GM23338 (cell line): Measurements from ENCODE around the gene ARHGEF16. TPM values are rescaled to one million over a fixed set of nuclear protein-coding genes. Genes with fewer than 3 reads are reported as not detected.

Experiments
- ATAC-seq: fragments of 200-7000 bp; cut with Tn5 transposase; 3 replicates; pipeline ENCODE4 v1.9.1; 2020
- DNase-seq: peaks from one replicate; pipeline ENCODE4 v3.0.0-alpha.2; 2015; ENCODE audit warnings: low spot score
- H2AFZ ChIP-seq: fragments of 200-600 bp; sonication (generic); 2 replicates; pipeline ENCODE4 v1.8.0; 2016; ENCODE audit warnings: antibody characterized with exemption, mild to moderate bottlenecking, moderate library complexity
- H3F3A ChIP-seq: fragments of 200-600 bp; sonication (generic); replicated peaks from 2 replicates; pipeline ENCODE4 v1.8.0; 2017; ENCODE audit warnings: antibody characterized with exemption, mixed run types, low read depth
- H3K27ac ChIP-seq: fragments of 200-600 bp; sonication (generic); 2 replicates; pipeline ENCODE4 v1.6.1; 2016; ENCODE audit warnings: low read depth
- H3K27me3 ChIP-seq: fragments of 200-600 bp; sonication (generic); 2 replicates; pipeline ENCODE4 v1.8.0; 2016; ENCODE audit warnings: mild to moderate bottlenecking, mixed run types, moderate library complexity; ENCODE audit not compliant: insufficient read depth
- H3K36me3 ChIP-seq: fragments of 200-600 bp; sonication (generic); 2 replicates; pipeline ENCODE4 v1.8.0; 2016; ENCODE audit warnings: mild to moderate bottlenecking; ENCODE audit not compliant: insufficient read depth
- H3K4me1 ChIP-seq: fragments of 200-600 bp; sonication (generic); 2 replicates; pipeline ENCODE4 v1.8.0; 2016; ENCODE audit warnings: mild to moderate bottlenecking, moderate library complexity; ENCODE audit not compliant: insufficient read depth
- H3K4me2 ChIP-seq: fragments of 200-600 bp; sonication (generic); 2 replicates; pipeline ENCODE4 v1.7.1; 2017; ENCODE audit warnings: mixed run types
- H3K4me3 ChIP-seq: fragments of 200-600 bp; sonication (generic); 2 replicates; pipeline ENCODE4 v1.6.1; 2016; ENCODE audit warnings: mixed run types
- H3K79me2 ChIP-seq: fragments of 200-600 bp; sonication (generic); replicated peaks from 2 replicates; pipeline ENCODE4 v1.8.0; 2017; ENCODE audit warnings: mild to moderate bottlenecking; ENCODE audit not compliant: insufficient read depth
- H3K9me2 ChIP-seq: fragments of 200-600 bp; sonication (generic); 2 replicates; pipeline ENCODE4 v1.8.0; 2017; ENCODE audit not compliant: insufficient read depth
- H4K20me1 ChIP-seq: fragments of 200-600 bp; sonication (generic); replicated peaks from 2 replicates; pipeline ENCODE4 v1.8.0; 2017; ENCODE audit warnings: mild to moderate bottlenecking; ENCODE audit not compliant: insufficient read depth
- H3K27ac Mint-ChIP-seq: 2 replicates; pipeline ENCODE4 v1.8.0; 2020; ENCODE audit warnings: inconsistent platforms, mild to moderate bottlenecking, moderate library complexity, mixed read lengths
- H3K27me3 Mint-ChIP-seq: 3 replicates; pipeline ENCODE4 v1.8.0; 2022; ENCODE audit warnings: low read depth, mild to moderate bottlenecking, moderate library complexity, mixed read lengths, inconsistent platforms; ENCODE audit not compliant: insufficient read depth, poor library complexity
- H3K36me3 Mint-ChIP-seq: 3 replicates; pipeline ENCODE4 v1.8.0; 2021; ENCODE audit warnings: low read depth, mild to moderate bottlenecking, inconsistent platforms, moderate library complexity, mixed read lengths
- H3K4me1 Mint-ChIP-seq: 3 replicates; pipeline ENCODE4 v1.8.0; 2020; ENCODE audit warnings: mild to moderate bottlenecking, inconsistent platforms, mixed read lengths
- H3K4me3 Mint-ChIP-seq: 3 replicates; pipeline ENCODE4 v1.8.0; 2021; ENCODE audit warnings: moderate library complexity, mild to moderate bottlenecking, inconsistent platforms, mixed read lengths
- H3K9me3 Mint-ChIP-seq: 3 replicates; pipeline ENCODE4 v1.8.0; 2020; ENCODE audit warnings: moderate library complexity, mild to moderate bottlenecking, inconsistent platforms, mixed read lengths
- CREB1 ChIP-seq: fragments of 250-450 bp; sonication (Bioruptor Pico); IDR thresholded peaks from 2 replicates; pipeline ENCODE4 v1.5.0; 2020; ENCODE audit warnings: low read depth, mild to moderate bottlenecking, moderate library complexity
- CTCF ChIP-seq, 2 experiments: fragments of 200-600 bp in 1 of 2; sonication (generic) in 1 of 2; conservative IDR thresholded peaks; 2 replicates each; pipeline versions ENCODE4 v1.5.1 to v1.6.1; 2016 to 2017; ENCODE audit warnings: antibody characterized with exemption in 2 of 2, low read depth in 2 of 2, mild to moderate bottlenecking in 2 of 2, moderate library complexity in 1 of 2
- ETS1 ChIP-seq: IDR thresholded peaks from 2 replicates; pipeline ENCODE4 v1.6.1; 2016; ENCODE audit warnings: antibody characterized with exemption
- EZH2 ChIP-seq: fragments of 200-600 bp; sonication (generic); IDR thresholded peaks from one replicate; pipeline ENCODE4 v1.8.0; 2017; ENCODE audit warnings: antibody characterized with exemption, mild to moderate bottlenecking, low read depth; ENCODE audit not compliant: unreplicated experiment
- EZH2phosphoT487 ChIP-seq: fragments of 200-600 bp; sonication (generic); IDR thresholded peaks from one replicate; pipeline ENCODE4 v1.8.1; 2018; ENCODE audit warnings: antibody characterized with exemption; ENCODE audit not compliant: unreplicated experiment
- JUNB ChIP-seq: IDR thresholded peaks from one replicate; pipeline ENCODE4 v1.6.1; 2016; ENCODE audit warnings: antibody characterized with exemption; ENCODE audit not compliant: unreplicated experiment
- NANOG ChIP-seq: IDR thresholded peaks from 2 replicates; pipeline ENCODE4 v1.6.1; 2016; ENCODE audit warnings: antibody characterized with exemption, borderline replicate concordance
- POLR2AphosphoS5 ChIP-seq: IDR thresholded peaks from 2 replicates; pipeline ENCODE4 v1.6.1; 2016; ENCODE audit warnings: antibody characterized with exemption, low read depth
- REST ChIP-seq: IDR thresholded peaks from one replicate; pipeline ENCODE4 v1.6.1; 2018; ENCODE audit warnings: antibody characterized with exemption; ENCODE audit not compliant: unreplicated experiment
- STAT1 ChIP-seq: IDR thresholded peaks from one replicate; pipeline ENCODE4 v1.6.1; 2016; ENCODE audit warnings: antibody characterized with exemption; ENCODE audit not compliant: unreplicated experiment
- ZNF114 ChIP-seq: fragments of 250-450 bp; sonication (Bioruptor Pico); IDR thresholded peaks from 2 replicates; pipeline ENCODE4 v1.5.0; 2020; ENCODE audit warnings: mild to moderate bottlenecking, moderate library complexity
- ZNF331 ChIP-seq: fragments of 250-450 bp; sonication (Bioruptor Pico); IDR thresholded peaks from 2 replicates; pipeline ENCODE4 v1.5.0; 2020; ENCODE audit warnings: low read depth, mild to moderate bottlenecking, moderate library complexity
- ZNF462 ChIP-seq: fragments of 250-450 bp; sonication (Bioruptor Pico); IDR thresholded peaks from 2 replicates; pipeline ENCODE4 v1.5.0; 2020; ENCODE audit warnings: mild to moderate bottlenecking, moderate library complexity
- polyA plus RNA-seq: library from polyadenylated mRNA; unstranded; fragments of >200 nt; fragmentation: Nextera tagmentation; extraction: Ambion mirVana; gene quantifications from 2 replicates; pipeline ENCODE4 v1.2.1, GENCODE V29; 2016
- total RNA-seq: library from RNA; depleted of rRNA; stranded (reverse); fragments of >200 nt; shearing (Covaris generic); gene quantifications from 2 replicates; pipeline ENCODE4 v1.2.3, GENCODE V29; 2014

ARHGEF16 gene
- total and polyA plus RNA-seq, 2 experiments from 2014 or later, result 12.2 to 29.3 TPM

GRCh38 chr1:3498246-3498930 lies 43.9 kb downstream of the ARHGEF16 start:
- Histone ChIP-seq H2AFZ (no peak overlapping the region), H3K27ac (no peak overlapping the region), H3K27me3 (no peaks in the 10 kb centered on the region), H3K79me2 (no peaks in the 10 kb centered on the region), H3F3A (no peaks in the 10 kb centered on the region), H3K36me3 (no peaks in the 10 kb centered on the region), H3K9me2 (no peaks in the 10 kb centered on the region), H4K20me1 (no peaks in the 10 kb centered on the region; the same call in 1 of the 2 replicates), H3K4me3 (no peak overlapping the region), H3K4me1 (no peaks in the 10 kb centered on the region), H3K4me2 (no peak overlapping the region)
- Mint-ChIP-seq H3K27me3 (peaks cover 4% of the 10 kb centered on the region), H3K36me3 (no peaks in the 10 kb centered on the region), H3K4me1 (no peaks in the 10 kb centered on the region), H3K4me3 (no peak overlapping the region), H3K27ac (no peak overlapping the region), H3K9me3 (no peaks in the 10 kb centered on the region)
- TF ChIP-seq POLR2AphosphoS5 (no peak), REST (no peak), JUNB (no peak), ZNF331 (CRISPR knock-in tag) (no peak), CTCF (conservative IDR thresholded peaks at IDR 0.05; ENCODE audit: low read depth in 2 of 2) (no peak), NANOG (no peak), ZNF462 (CRISPR knock-in tag) (no peak), ETS1 (no peak), STAT1 (no peak), CREB1 (no peak), ZNF114 (no peak), EZH2 (no peak), EZH2phosphoT487 (no peak)
- no peak for ATAC-seq
- DNase-seq, result no peak
